H9 (cell line): Measurements from ENCODE around the gene SYNC. TPM values are rescaled to one million over a fixed set of nuclear protein-coding genes. Genes with fewer than 3 reads are reported as not detected.

Source experiments
- DNase-seq: peaks from one replicate; pipeline ENCODE4 v3.0.0-alpha.2; 2017
- H2AFZ ChIP-seq: one replicate; pipeline ENCODE4 v1.6.1; 2013; ENCODE audit warnings: mild to moderate bottlenecking, low read length, control low read depth, moderate library complexity
- H2AK5ac ChIP-seq: 2 replicates; pipeline ENCODE4 v1.6.1; 2013; ENCODE audit warnings: low read length, control low read depth, mixed read lengths; ENCODE audit not compliant: insufficient read length
- H2BK120ac ChIP-seq: one replicate; pipeline ENCODE4 v1.6.1; 2013; ENCODE audit warnings: low read depth, mild to moderate bottlenecking, low read length, control low read depth, inconsistent platforms; ENCODE audit not compliant: poor library complexity, severe bottlenecking
- H2BK12ac ChIP-seq: 2 replicates; pipeline ENCODE4 v1.6.1; 2013; ENCODE audit warnings: low read length, control low read depth, mixed read lengths, low read depth; ENCODE audit not compliant: insufficient read length
- H2BK15ac ChIP-seq: 2 replicates; pipeline ENCODE4 v1.6.1; 2013; ENCODE audit warnings: low read depth, low read length, control low read depth
- H2BK20ac ChIP-seq: one replicate; pipeline ENCODE4 v1.6.1; 2013; ENCODE audit warnings: low read depth, mild to moderate bottlenecking, low read length, control low read depth, inconsistent platforms; ENCODE audit not compliant: poor library complexity, severe bottlenecking
- H2BK5ac ChIP-seq: 2 replicates; pipeline ENCODE4 v1.6.1; 2013; ENCODE audit warnings: low read length, control low read depth, mixed read lengths; ENCODE audit not compliant: insufficient read length
- H3K14ac ChIP-seq: 2 replicates; pipeline ENCODE4 v1.6.1; 2013; ENCODE audit warnings: low read length, control low read depth; ENCODE audit not compliant: insufficient read depth
- H3K18ac ChIP-seq: 2 replicates; pipeline ENCODE4 v1.6.1; 2013; ENCODE audit warnings: low read depth, mild to moderate bottlenecking, mixed read lengths, low read length, control low read depth; ENCODE audit not compliant: insufficient read length
- H3K23ac ChIP-seq: 2 replicates; pipeline ENCODE4 v1.6.1; 2013; ENCODE audit warnings: low read length, control low read depth, mixed read lengths, low read depth; ENCODE audit not compliant: insufficient read length
- H3K23me2 ChIP-seq: 2 replicates; pipeline ENCODE4 v1.6.1; 2013; ENCODE audit warnings: low read depth, mild to moderate bottlenecking, mixed read lengths, low read length, control low read depth; ENCODE audit not compliant: insufficient read length, poor library complexity, severe bottlenecking
- H3K27ac ChIP-seq: 2 replicates; pipeline ENCODE4 v1.5.1; 2013; ENCODE audit warnings: low read length, control low read depth, mixed read lengths, low read depth; ENCODE audit not compliant: insufficient read length
- H3K27me3 ChIP-seq: 2 replicates; pipeline ENCODE4 v1.6.1; 2013; ENCODE audit warnings: low read length, control low read depth, inconsistent platforms; ENCODE audit not compliant: insufficient read depth
- H3K4ac ChIP-seq: 2 replicates; pipeline ENCODE4 v1.6.1; 2013; ENCODE audit warnings: low read depth, mild to moderate bottlenecking, control low read depth, inconsistent platforms, low read length, moderate library complexity
- H3K4me1 ChIP-seq: 2 replicates; pipeline ENCODE4 v1.6.1; 2013; ENCODE audit warnings: low read length, control low read depth, inconsistent platforms; ENCODE audit not compliant: insufficient read depth
- H3K4me2 ChIP-seq: 2 replicates; pipeline ENCODE4 v1.6.1; 2013; ENCODE audit warnings: low read length, control low read depth, mixed read lengths; ENCODE audit not compliant: insufficient read length, insufficient read depth
- H3K56ac ChIP-seq: 2 replicates; pipeline ENCODE4 v1.6.1; 2013; ENCODE audit warnings: low read depth, mild to moderate bottlenecking, mixed read lengths, low read length, control low read depth; ENCODE audit not compliant: insufficient read length
- H3K79me1 ChIP-seq: 2 replicates; pipeline ENCODE4 v1.6.1; 2013; ENCODE audit warnings: low read depth, mild to moderate bottlenecking, moderate library complexity, low read length, control low read depth, inconsistent platforms; ENCODE audit not compliant: insufficient read depth, poor library complexity, severe bottlenecking
- H3K79me2 ChIP-seq: 2 replicates; pipeline ENCODE4 v1.6.1; 2013; ENCODE audit warnings: low read length, control low read depth, inconsistent platforms; ENCODE audit not compliant: insufficient read depth
- H3K9ac ChIP-seq: 2 replicates; pipeline ENCODE4 v1.6.1; 2013; ENCODE audit warnings: low read length, control low read depth, mixed read lengths; ENCODE audit not compliant: insufficient read length; ENCODE audit errors: extremely low read depth
- H3K9me3 ChIP-seq: one replicate; pipeline ENCODE4 v1.6.1; 2013; ENCODE audit warnings: low read depth, low read length, inconsistent platforms; ENCODE audit not compliant: control insufficient read depth
- H3T11ph ChIP-seq: one replicate; pipeline ENCODE4 v1.6.1; 2013; ENCODE audit warnings: mild to moderate bottlenecking, low read length, control low read depth, inconsistent platforms
- H4K20me1 ChIP-seq: one replicate; pipeline ENCODE4 v1.6.1; 2013; ENCODE audit not compliant: control insufficient read depth, insufficient read length, insufficient read depth
- H4K5ac ChIP-seq: 2 replicates; pipeline ENCODE4 v1.6.1; 2013; ENCODE audit warnings: low read depth, mild to moderate bottlenecking, mixed read lengths, low read length, control low read depth; ENCODE audit not compliant: insufficient read length
- H4K8ac ChIP-seq: replicated peaks from 2 replicates; pipeline ENCODE4 v1.6.1; 2013; ENCODE audit warnings: low read length, control low read depth, mixed read lengths, low read depth; ENCODE audit not compliant: insufficient read length
- H4K91ac ChIP-seq: 2 replicates; pipeline ENCODE4 v1.6.1; 2013; ENCODE audit warnings: low read depth, mild to moderate bottlenecking, moderate library complexity, mixed read lengths, low read length, control low read depth; ENCODE audit not compliant: insufficient read length
- H3K27ac Mint-ChIP-seq, 3 experiments: 2 replicates in 2 of 3; 3 replicates in 1 of 3; pipeline ENCODE4 v1.8.0; 2020 to 2021; ENCODE audit warnings: mixed read lengths in 3 of 3, mild to moderate bottlenecking in 1 of 3, moderate library complexity in 1 of 3
- H3K27me3 Mint-ChIP-seq: 2 replicates; pipeline ENCODE4 v1.8.0; 2021; ENCODE audit warnings: low read depth, mild to moderate bottlenecking, moderate library complexity, mixed read lengths
- H3K36me3 Mint-ChIP-seq, 3 experiments: 2 replicates in 2 of 3; 3 replicates in 1 of 3; pipeline ENCODE4 v1.8.0; 2020 to 2021; ENCODE audit warnings: low read depth in 3 of 3, mixed read lengths in 3 of 3; ENCODE audit not compliant: insufficient read depth in 1 of 3
- H3K4me1 Mint-ChIP-seq, 2 experiments: 2 replicates each; pipeline ENCODE4 v1.8.0; 2020; ENCODE audit warnings: mixed read lengths in 2 of 2
- H3K4me3 Mint-ChIP-seq, 2 experiments: 2 replicates in 1 of 2; 3 replicates in 1 of 2; pipeline ENCODE4 v1.8.0; 2020 to 2021; ENCODE audit warnings: mild to moderate bottlenecking in 2 of 2, mixed read lengths in 2 of 2, moderate library complexity in 1 of 2
- H3K9me3 Mint-ChIP-seq, 2 experiments: 2 replicates in 1 of 2; 3 replicates in 1 of 2; pipeline ENCODE4 v1.8.0; 2020; ENCODE audit warnings: mild to moderate bottlenecking in 2 of 2, mixed read lengths in 2 of 2, moderate library complexity in 1 of 2
- WGBS: extraction: QIAGEN DNeasy Blood & Tissue Kit; methylation state at CpG from one replicate; pipeline ENCODE4 v1.1.7; 2013; ENCODE audit warnings: missing lambda C conversion rate, low lambda C conversion rate, mixed read lengths; ENCODE audit not compliant: insufficient read length; ENCODE audit errors: extremely low coverage; 5-methylcytosine and 5-hydroxymethylcytosine counted together
- total RNA-seq: library from RNA; stranded (reverse); gene quantifications from 2 replicates; pipeline ENCODE4 v1.2.1, GENCODE V29; 2021
- TF ChIP-seq, protein P1 (sequence below): fragments of 200-600 bp; sonication (generic); conservative IDR thresholded peaks from 3 replicates; pipeline ENCODE4 v1.8.0; 2021; ENCODE audit warnings: antibody characterized with exemption, mild to moderate bottlenecking

Gene SYNC
- total RNA-seq, 1 experiment from 2014 or later, result 0.15 TPM

DNA sequence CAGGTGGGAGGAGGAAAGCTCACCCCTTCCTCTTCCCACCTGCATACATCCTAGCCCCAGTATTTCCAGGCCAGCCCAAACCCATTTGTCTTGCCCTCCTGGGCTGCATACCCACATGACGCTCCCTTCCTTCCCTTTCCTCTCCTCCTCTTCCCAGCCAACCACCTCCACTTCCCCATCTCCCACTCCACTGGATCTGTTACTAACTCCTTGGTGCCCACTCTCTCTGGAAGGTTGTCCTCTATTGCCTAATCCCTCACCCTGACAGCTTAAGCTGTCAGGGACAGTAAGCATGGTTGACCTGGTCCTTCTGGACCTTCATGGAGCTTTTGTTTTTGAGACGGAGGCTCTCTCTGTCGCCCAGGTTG, 23.0 kb upstream of the SYNC start:
- peaks cover 12% of the 10 kb centered on the region for H3K27me3 Mint-ChIP-seq
- Histone ChIP-seq H3K4ac (no peak overlapping the region), H4K91ac (no peak overlapping the region), H3K9me3 (no peaks in the 10 kb centered on the region), H4K8ac (no peak overlapping the region), H3K9ac (no peak overlapping the region), H3K4me1 (no peaks in the 10 kb centered on the region; the same call in 1 of the 2 replicates), H3K23me2 (no peaks in the 10 kb centered on the region), H3K18ac (no peak overlapping the region), H3K79me1 (no peaks in the 10 kb centered on the region), H3K14ac (no peak overlapping the region), H4K5ac (no peak overlapping the region), H3T11ph (no peak overlapping the region), H3K27ac (no peak overlapping the region), H2AK5ac (no peak overlapping the region), H4K20me1 (no peaks in the 10 kb centered on the region), H2BK12ac (no peak overlapping the region), H3K56ac (no peak overlapping the region), H2BK5ac (no peak overlapping the region), H3K27me3 (no peaks in the 10 kb centered on the region), H3K4me2 (no peak overlapping the region), H2BK20ac (no peak overlapping the region), H2BK120ac (no peak overlapping the region), H2AFZ (no peak overlapping the region), H3K79me2 (no peaks in the 10 kb centered on the region), H2BK15ac (no peak overlapping the region), H3K23ac (no peak overlapping the region)
- DNase-seq, result no peak
- H3K4me1 Mint-ChIP-seq, result peaks cover 15 to 16% of the 10 kb centered on the region in 2 experiments
- peak overlapping the region in 2 of 3 experiments; percentile 56 to 92; a peak in 2 of 7 replicates for H3K27ac Mint-ChIP-seq
- peak overlapping the region in 1 of 2 experiments; percentile 46; a peak in 2 of 5 replicates for H3K4me3 Mint-ChIP-seq
- TF ChIP-seq, protein P1, sequence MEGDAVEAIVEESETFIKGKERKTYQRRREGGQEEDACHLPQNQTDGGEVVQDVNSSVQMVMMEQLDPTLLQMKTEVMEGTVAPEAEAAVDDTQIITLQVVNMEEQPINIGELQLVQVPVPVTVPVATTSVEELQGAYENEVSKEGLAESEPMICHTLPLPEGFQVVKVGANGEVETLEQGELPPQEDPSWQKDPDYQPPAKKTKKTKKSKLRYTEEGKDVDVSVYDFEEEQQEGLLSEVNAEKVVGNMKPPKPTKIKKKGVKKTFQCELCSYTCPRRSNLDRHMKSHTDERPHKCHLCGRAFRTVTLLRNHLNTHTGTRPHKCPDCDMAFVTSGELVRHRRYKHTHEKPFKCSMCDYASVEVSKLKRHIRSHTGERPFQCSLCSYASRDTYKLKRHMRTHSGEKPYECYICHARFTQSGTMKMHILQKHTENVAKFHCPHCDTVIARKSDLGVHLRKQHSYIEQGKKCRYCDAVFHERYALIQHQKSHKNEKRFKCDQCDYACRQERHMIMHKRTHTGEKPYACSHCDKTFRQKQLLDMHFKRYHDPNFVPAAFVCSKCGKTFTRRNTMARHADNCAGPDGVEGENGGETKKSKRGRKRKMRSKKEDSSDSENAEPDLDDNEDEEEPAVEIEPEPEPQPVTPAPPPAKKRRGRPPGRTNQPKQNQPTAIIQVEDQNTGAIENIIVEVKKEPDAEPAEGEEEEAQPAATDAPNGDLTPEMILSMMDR, result no peak
- no CpG with 5 or more reads among the region's 3 CpGs for WGBS
- H3K9me3 Mint-ChIP-seq, result no peaks in the 10 kb centered on the region
- no peaks in the 10 kb centered on the region for H3K36me3 Mint-ChIP-seq
